Muscle of leg (tissue), 16 donors: Measurements from ENCODE around the gene PIAS3. TPM values are rescaled to one million over a fixed set of nuclear protein-coding genes. Genes with fewer than 3 reads are reported as not detected.

ENCODE experiments used
- DNase-seq: peaks from one replicate; pipeline ENCODE4 v3.0.0; 2013
- H3K27ac ChIP-seq: one replicate; pipeline ENCODE4 v1.5.1; 2013; ENCODE audit warnings: mild to moderate bottlenecking, low read length, control low read depth
- H3K27me3 ChIP-seq: one replicate; pipeline ENCODE4 v1.6.1; 2013; ENCODE audit warnings: low read length; ENCODE audit not compliant: control insufficient read depth, insufficient read depth
- H3K36me3 ChIP-seq: one replicate; pipeline ENCODE4 v1.6.1; 2013; ENCODE audit warnings: low read length; ENCODE audit not compliant: control insufficient read depth, insufficient read depth
- H3K4me1 ChIP-seq: one replicate; pipeline ENCODE4 v1.6.1; 2013; ENCODE audit warnings: low read length; ENCODE audit not compliant: control insufficient read depth, insufficient read depth
- H3K4me3 ChIP-seq: one replicate; pipeline ENCODE4 v1.5.1; 2013; ENCODE audit warnings: low read length, control low read depth
- H3K9me3 ChIP-seq: replicated peaks from 2 replicates; pipeline ENCODE4 v1.6.1; 2013; ENCODE audit warnings: low read depth, low read length; ENCODE audit not compliant: control insufficient read depth
- WGBS: methylation state at CpG from one replicate; pipeline ENCODE4 v1.1.5; 2013; ENCODE audit warnings: missing lambda C conversion rate; ENCODE audit not compliant: insufficient coverage; 5-methylcytosine and 5-hydroxymethylcytosine counted together
- long read RNA-seq, 11 donors: transcript quantifications; one replicate each; lab custom pipeline, GENCODE V29; 2026
- polyA plus RNA-seq, 8 donors: library from polyadenylated mRNA; unstranded; fragments of 120-200 nt; gene quantifications; one replicate each; pipeline versions ENCODE4 v1.2.1 to v1.2.3, GENCODE V29; 2013; ENCODE audit warnings: inconsistent platforms in 1 of 8, low replicate concordance in 1 of 8; ENCODE audit not compliant: insufficient read length in 8 of 8, insufficient read depth in 1 of 8
- total RNA-seq: library from RNA; stranded (reverse); fragments of 120-200 nt; gene quantifications from one replicate; pipeline ENCODE4 v1.2.4, GENCODE V29; 2013

Gene PIAS3
- total RNA-seq: 20.8 TPM
- 10 to 100 TPM; 37.1 to 63.8 (median 47.2) TPM for polyA plus RNA-seq
- long read RNA-seq, donor 1, partial matches to known transcripts: 7 of 8 reads
- long read RNA-seq, donor 1, other reads (novel, unspliced or antisense): 0 of 8 reads
- long read RNA-seq, donor 2: 0 reads
- long read RNA-seq, donor 3, partial matches to known transcripts: 5 of 6 reads
- long read RNA-seq, donor 3, other reads (novel, unspliced or antisense): 0 of 6 reads
- long read RNA-seq, donor 4, partial matches to known transcripts: 6 of 7 reads
- long read RNA-seq, donor 4, other reads (novel, unspliced or antisense): 0 of 7 reads
- long read RNA-seq, donor 5, partial matches to known transcripts: 8 of 19 reads
- long read RNA-seq, donor 5, other reads (novel, unspliced or antisense): 7 of 19 reads
- long read RNA-seq, donor 6, partial matches to known transcripts: 6 of 19 reads
- long read RNA-seq, donor 6, other reads (novel, unspliced or antisense): 10 of 19 reads
- long read RNA-seq, donor 7, partial matches to known transcripts: 5 of 6 reads
- long read RNA-seq, donor 7, other reads (novel, unspliced or antisense): 0 of 6 reads
- long read RNA-seq, donor 8, partial matches to known transcripts: 5 of 9 reads
- long read RNA-seq, donor 8, other reads (novel, unspliced or antisense): 0 of 9 reads
- long read RNA-seq, donor 9, partial matches to known transcripts: 5 of 6 reads
- long read RNA-seq, donor 9, other reads (novel, unspliced or antisense): 0 of 6 reads
- long read RNA-seq, donor 10, partial matches to known transcripts: 9 of 11 reads
- long read RNA-seq, donor 10, other reads (novel, unspliced or antisense): 0 of 11 reads
- long read RNA-seq, donor 11, partial matches to known transcripts: 6 of 8 reads
- long read RNA-seq, donor 11, other reads (novel, unspliced or antisense): 0 of 8 reads

DNA sequence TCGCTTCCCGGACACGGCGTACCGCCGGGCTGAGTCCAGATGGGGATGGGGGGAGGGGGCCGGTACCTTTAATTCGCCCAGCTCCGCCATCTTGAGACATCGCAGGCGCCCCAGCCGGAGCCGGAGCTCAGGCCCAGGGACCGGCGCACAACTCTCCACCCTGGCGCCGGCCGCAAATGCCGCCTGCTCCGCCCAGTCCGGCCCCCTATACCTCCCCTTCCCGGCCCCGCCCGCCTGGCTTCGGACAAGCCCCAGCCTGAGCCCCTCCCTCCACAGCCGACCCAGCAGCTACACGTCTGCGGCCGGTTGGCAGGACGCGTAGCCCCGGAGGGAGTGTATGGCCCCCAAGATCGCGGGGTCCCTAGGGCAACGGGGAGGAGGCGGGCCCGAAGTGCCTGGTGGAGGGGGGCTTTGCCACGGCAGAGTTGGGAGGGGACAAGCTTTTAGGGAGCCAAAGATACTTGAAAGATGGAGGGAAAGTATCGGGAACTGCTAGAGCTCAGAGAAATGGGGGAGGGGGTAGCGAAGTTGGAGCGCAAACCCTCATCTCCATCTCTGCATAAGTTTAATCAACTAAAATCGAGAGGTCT lies at the start of gene PIAS3:
Gene PIAS3, minus strand, starts transcription at position 181 of the 590 bp plus-strand sequence. Its CDS starts 91 bp downstream, at position 90.
- peak within 1 kb of the TSS; percentile 95 for H3K4me3 ChIP-seq
- DNase-seq: peak; percentile 99
- H3K4me1 ChIP-seq: peaks cover 21% of the 10 kb centered on the region
- peak within 1 kb of the TSS; percentile 99 for H3K27ac ChIP-seq
- H3K27me3 ChIP-seq: no peaks in the 10 kb centered on the region
- peaks cover 35% of the 10 kb centered on the region for H3K36me3 ChIP-seq
- WGBS: 0% methylated on average over 29 of the region's 42 CpGs
- no peaks in the 10 kb centered on the region for H3K9me3 ChIP-seq

DNA sequence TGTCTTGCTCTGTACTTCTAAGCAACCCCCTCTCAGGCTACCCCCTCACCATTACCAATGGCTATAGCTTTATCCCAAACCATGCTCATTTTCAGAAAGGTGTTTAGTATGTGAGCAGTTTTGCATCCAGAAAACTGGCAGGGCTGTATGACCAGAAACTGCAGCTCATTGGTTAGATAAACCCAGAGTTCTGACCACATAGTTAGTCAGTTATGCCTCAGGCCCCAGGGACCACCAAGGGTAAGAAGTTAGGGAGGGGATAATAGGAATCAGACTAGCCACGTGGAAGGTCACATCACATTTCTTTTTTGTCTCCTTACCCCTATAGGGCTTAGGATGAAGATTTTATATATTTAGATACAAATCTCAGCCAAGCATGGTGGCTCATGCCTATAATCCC lies 49.8 kb upstream of the PIAS3 start:
- H3K4me1 ChIP-seq: peaks cover 9% of the 10 kb centered on the region
- no peak overlapping the region for H3K4me3 ChIP-seq
- no peak for DNase-seq
- H3K9me3 ChIP-seq: no peaks in the 10 kb centered on the region
- WGBS: no CpG with 5 or more reads among the region's 1 CpG
- no peak overlapping the region for H3K27ac ChIP-seq
- no peaks in the 10 kb centered on the region for H3K27me3 ChIP-seq
- H3K36me3 ChIP-seq: peaks cover 17% of the 10 kb centered on the region

DNA sequence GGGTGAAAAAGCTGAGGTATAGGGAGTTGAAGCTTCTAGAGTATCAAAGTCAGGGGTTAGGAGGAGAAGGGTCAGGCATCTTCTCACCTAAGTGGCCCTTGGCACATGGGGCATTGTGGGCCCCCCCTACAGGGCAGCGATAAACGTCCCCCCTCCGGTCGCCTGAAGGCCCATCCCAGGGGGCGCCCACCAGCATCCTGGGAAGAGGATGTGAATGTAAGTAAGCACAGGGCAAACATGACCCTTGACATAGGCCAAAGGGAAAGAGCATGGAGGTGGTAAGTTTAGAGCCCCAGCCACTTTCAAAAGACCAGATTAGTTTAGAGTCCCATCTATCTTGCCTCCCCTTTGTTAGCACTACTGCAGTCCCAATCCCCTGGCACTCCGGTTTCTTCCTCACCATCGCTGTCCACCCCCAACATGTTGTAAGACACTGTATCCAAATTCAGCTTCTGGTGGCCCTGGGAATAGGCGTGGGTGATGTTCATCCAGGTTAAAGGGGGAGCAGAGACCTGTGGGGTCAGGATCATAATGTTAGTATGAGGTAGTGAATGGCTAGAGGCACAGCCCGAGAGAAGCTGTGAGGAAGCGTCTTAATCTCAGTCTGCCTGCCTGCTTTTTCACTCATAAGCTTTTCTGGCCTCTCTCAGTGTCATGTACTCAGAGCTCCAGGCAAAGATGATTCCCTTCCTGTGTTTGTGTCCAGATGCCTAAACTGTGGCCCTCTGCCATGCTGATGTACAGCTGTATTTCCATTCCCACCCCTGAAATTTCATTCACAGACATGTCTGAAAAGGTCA lies 48.3 kb upstream of the PIAS3 start:
- Histone ChIP-seq H3K36me3 (peaks cover 12% of the 10 kb centered on the region), H3K4me1 (peaks cover 9% of the 10 kb centered on the region), H3K27me3 (no peaks in the 10 kb centered on the region), H3K27ac (peak overlapping the region; percentile 71), H3K4me3 (no peak overlapping the region), H3K9me3 (no peaks in the 10 kb centered on the region)
- DNase-seq: peak; percentile 90
- WGBS: 60% methylated on average over 1 of the region's 10 CpGs

DNA sequence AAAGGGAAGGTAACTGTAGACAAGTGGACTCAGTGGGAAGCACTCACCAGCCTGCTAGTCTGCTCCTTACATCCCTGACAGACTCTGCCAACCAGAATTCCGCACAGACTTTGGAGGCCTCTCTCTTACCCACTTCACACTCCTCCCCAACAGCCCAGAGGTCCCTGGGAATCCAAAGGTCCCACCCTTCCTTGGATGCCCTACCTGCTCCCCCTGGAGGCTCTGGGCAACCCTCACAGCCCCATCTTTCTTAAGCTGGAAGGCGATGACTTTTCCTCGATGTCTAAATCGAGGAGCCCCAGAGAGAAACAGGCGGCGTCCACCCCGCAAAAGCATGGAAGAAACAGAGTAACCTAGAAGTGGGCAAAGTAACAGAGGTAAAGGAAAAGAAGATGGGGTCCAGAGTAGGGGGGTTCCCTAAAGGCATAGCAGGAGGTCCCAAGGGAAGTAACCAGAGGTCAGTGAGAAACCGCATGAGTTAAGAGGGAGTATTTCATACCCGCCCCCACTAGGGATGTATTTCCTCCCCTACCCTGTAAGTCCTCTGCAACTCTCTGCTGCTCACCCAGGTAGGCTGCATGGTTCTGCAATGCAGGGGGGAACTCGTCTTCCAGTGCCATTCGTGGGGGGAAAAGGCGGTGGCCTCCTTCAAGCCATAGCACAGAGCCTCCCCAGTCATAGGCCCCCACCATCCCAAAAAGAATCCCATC lies 42.6 kb upstream of the PIAS3 start:
- WGBS: 77% methylated on average over 10 of the region's 12 CpGs
- Histone ChIP-seq H3K4me1 (no peaks in the 10 kb centered on the region), H3K9me3 (no peaks in the 10 kb centered on the region), H3K27me3 (no peaks in the 10 kb centered on the region), H3K4me3 (no peak overlapping the region), H3K36me3 (no peaks in the 10 kb centered on the region), H3K27ac (no peak overlapping the region)
- no peak for DNase-seq

DNA sequence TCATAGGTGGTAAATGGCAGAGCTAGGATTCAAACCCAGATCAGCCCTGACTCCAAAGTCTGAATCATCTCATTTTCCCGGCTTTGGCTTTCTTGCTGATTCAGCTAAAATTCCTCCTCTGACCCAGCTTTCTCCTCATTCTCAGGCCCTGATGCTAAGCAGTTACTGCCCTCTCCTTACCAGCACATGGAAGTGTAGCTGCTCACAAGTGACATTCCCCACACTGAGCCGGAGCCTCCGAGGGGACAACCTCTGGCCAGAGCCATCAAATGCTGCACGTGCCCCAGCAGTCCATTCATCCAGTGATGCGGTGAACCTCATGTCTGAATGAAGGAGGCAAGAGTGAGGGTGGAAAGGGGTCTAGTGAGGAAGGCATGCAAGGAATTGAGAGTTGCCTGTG lies 39.9 kb upstream of the PIAS3 start:
- no peak for DNase-seq
- Histone ChIP-seq H3K27me3 (no peaks in the 10 kb centered on the region), H3K9me3 (no peaks in the 10 kb centered on the region), H3K4me1 (no peaks in the 10 kb centered on the region), H3K27ac (no peak overlapping the region), H3K36me3 (no peaks in the 10 kb centered on the region), H3K4me3 (no peak overlapping the region)
- WGBS: 75% methylated on average over 5 of the region's 5 CpGs

DNA sequence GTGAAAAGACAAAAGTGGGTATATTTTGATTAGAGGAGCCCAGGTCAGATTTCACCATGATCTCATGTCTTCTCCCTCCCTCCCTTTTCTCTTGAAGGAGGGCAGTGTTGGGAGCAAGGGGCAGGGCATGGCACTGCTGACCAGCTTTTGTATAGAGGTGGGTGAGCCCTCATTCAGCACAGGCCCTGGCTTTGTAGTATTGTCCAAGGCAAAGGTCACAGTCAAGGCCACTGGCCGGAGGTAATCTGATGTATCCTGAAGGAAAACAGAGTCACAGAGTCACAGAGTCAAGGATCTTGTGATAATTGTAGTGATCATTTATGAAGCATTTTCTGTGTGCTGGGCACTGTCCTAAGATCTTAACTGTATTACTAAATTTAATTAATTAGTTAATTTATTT lies 39.1 kb upstream of the PIAS3 start:
- Histone ChIP-seq H3K27ac (no peak overlapping the region), H3K27me3 (no peaks in the 10 kb centered on the region), H3K4me1 (peaks cover 2% of the 10 kb centered on the region), H3K9me3 (no peaks in the 10 kb centered on the region), H3K36me3 (no peaks in the 10 kb centered on the region), H3K4me3 (no peak overlapping the region)
- DNase-seq: no peak
- 88% methylated on average over 1 of the region's 1 CpG for WGBS

DNA sequence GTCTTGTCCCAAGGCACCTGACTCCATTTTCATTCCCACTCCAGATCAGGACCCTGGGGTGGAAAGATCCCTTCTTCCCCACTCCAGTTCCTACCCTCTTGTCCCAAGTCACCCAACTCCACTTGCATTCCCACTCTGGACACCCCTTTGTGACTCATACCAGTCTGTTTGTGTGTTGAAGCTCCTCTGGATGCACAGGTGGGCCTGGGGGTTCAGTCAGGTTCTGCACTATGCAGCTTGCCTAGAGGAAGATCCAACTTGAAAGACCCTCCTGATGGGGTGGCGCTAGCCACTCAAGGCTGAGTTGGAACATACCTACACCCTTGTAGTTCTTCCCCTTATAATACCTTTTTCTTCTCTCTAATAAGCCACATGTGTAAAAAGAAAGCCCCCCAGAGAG lies 36.6 kb upstream of the PIAS3 start:
- Histone ChIP-seq H3K4me3 (no peak overlapping the region), H3K36me3 (no peaks in the 10 kb centered on the region), H3K9me3 (no peaks in the 10 kb centered on the region), H3K27ac (no peak overlapping the region), H3K4me1 (peaks cover 20% of the 10 kb centered on the region), H3K27me3 (no peaks in the 10 kb centered on the region)
- no peak for DNase-seq
- 75% methylated on average over 1 of the region's 1 CpG for WGBS

DNA sequence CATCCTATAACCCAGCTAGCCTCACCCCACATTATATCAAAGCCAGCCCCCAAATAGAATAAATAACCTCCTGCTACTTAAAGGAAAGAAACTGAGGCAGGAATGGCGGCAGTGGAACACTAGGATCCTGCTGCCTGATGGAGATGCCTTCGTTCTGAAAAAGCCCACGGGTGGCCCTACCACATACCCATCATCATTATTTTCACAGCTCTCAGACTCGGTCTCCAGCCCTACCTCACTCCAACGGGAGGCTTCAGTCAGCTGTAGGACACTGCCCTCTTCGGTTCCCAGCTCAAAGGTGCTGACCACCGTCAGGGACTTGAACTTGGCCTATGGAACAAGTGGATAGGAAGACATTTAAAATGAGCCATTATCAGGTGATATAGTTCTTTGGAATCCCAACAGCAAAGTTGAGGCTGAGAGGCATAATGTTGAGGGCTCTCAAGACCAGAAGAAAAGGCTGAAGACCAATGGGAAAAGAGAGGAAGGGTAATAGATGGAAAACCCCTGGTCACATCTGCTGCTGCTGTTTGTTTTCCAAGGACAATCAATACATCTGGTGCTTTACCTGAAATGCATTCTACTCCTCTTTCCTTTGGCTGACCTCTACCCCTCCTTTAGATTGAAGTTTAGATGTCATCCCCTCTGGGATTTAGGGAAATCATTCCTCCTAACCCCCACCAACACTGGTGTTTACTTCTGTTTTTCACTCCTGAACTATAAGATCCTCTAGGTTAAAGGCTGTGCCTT lies 34.6 kb upstream of the PIAS3 start:
- peaks cover 20% of the 10 kb centered on the region for H3K4me1 ChIP-seq
- no peak overlapping the region for H3K4me3 ChIP-seq
- no peak overlapping the region for H3K27ac ChIP-seq
- 93% methylated on average over 2 of the region's 7 CpGs for WGBS
- no peaks in the 10 kb centered on the region for H3K27me3 ChIP-seq
- H3K9me3 ChIP-seq: no peaks in the 10 kb centered on the region
- no peaks in the 10 kb centered on the region for H3K36me3 ChIP-seq
- DNase-seq: no peak
